ENCODE results near the gene UBAC2. TPM values are rescaled to one million over a fixed set of nuclear protein-coding genes. Genes with fewer than 3 reads are reported as not detected.
A peak's percentile ranks its signal among the peaks of the same experiment; 100 is the strongest.

Gene UBAC2
- total RNA-seq, 4 donors from 2014 or later = 56.8 to 88.5 (median 77.7) TPM

DNA sequence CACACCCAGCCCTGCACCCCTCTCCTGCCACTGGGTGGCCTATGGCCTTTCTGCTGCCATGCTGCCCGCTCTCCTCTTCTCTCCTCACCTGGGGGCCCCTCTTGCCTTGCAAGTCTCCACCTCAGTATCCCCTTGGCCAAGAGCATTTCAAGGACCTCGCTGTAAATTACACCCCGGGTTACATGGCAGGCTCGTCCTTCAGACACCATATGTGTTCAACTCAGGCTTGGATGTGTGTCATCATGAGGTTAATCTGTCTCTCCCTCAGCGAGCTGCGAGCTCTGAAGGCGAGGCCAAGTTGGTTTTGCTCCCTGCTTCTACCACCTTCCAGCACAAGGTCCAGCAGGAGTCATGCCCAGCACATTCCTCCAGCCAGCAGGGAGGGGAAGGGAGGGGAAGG is 225.8 kb downstream of the UBAC2 start:
- intact Hi-C loops (cut with DNase I) = no loop called here
- no peak for DNase-seq
- Histone ChIP-seq H3K27me3 (no peaks in the 10 kb centered on the region), H3K9me3 (no peaks in the 10 kb centered on the region), H3K4me3 (replicated peaks in 1 of 3) (no peak overlapping the region), H3K4me1 (peaks cover 0 to 9% of the 10 kb centered on the region in 2 donors), H3K27ac (no peak overlapping the region), H3K36me3 (no peaks in the 10 kb centered on the region)
- TF ChIP-seq, protein P1, sequence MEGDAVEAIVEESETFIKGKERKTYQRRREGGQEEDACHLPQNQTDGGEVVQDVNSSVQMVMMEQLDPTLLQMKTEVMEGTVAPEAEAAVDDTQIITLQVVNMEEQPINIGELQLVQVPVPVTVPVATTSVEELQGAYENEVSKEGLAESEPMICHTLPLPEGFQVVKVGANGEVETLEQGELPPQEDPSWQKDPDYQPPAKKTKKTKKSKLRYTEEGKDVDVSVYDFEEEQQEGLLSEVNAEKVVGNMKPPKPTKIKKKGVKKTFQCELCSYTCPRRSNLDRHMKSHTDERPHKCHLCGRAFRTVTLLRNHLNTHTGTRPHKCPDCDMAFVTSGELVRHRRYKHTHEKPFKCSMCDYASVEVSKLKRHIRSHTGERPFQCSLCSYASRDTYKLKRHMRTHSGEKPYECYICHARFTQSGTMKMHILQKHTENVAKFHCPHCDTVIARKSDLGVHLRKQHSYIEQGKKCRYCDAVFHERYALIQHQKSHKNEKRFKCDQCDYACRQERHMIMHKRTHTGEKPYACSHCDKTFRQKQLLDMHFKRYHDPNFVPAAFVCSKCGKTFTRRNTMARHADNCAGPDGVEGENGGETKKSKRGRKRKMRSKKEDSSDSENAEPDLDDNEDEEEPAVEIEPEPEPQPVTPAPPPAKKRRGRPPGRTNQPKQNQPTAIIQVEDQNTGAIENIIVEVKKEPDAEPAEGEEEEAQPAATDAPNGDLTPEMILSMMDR (IDR thresholded peaks at IDR 0.05) = no peak
- TF ChIP-seq POLR2A (IDR thresholded peaks at IDR 0.05) = no peak
- 61 to 68% methylated on average over 7 of the region's 7 CpGs for WGBS, 2 donors

DNA sequence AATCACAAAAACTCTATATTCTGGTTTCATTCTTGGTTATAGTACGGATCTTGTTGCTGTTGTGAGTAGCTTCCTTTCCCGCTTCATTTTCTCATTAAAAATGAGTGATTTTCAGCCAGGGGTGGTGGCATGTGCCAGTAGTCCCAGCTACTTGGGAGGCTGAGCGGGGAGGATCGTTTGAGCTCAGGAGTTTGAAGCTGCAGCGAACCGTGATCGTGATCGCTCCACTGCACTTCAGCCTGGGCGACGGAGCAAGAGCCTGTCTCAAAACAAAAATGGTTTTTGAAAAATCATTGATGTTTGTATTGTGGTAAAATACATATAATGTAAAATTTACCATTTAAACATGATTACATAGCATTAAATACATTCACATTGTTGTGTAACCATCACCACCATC is 229.0 kb downstream of the UBAC2 start:
- no peaks in the 10 kb centered on the region for H3K36me3 ChIP-seq
- WGBS, 2 donors = 85 to 91% methylated on average over 10 of the region's 10 CpGs
- DNase-seq = no peak
- intact Hi-C loops (cut with DNase I) = no loop called here
- no peak overlapping the region for H3K4me3 ChIP-seq (replicated peaks in 1 of 3)
- no peaks in the 10 kb centered on the region for H3K9me3 ChIP-seq
- no peak for TF ChIP-seq POLR2A (IDR thresholded peaks at IDR 0.05)
- TF ChIP-seq, protein P1 (IDR thresholded peaks at IDR 0.05) = no peak
- no peak overlapping the region for H3K27ac ChIP-seq
- H3K4me1 ChIP-seq = peaks cover 0 to 9% of the 10 kb centered on the region in 2 donors
- H3K27me3 ChIP-seq = no peaks in the 10 kb centered on the region

DNA sequence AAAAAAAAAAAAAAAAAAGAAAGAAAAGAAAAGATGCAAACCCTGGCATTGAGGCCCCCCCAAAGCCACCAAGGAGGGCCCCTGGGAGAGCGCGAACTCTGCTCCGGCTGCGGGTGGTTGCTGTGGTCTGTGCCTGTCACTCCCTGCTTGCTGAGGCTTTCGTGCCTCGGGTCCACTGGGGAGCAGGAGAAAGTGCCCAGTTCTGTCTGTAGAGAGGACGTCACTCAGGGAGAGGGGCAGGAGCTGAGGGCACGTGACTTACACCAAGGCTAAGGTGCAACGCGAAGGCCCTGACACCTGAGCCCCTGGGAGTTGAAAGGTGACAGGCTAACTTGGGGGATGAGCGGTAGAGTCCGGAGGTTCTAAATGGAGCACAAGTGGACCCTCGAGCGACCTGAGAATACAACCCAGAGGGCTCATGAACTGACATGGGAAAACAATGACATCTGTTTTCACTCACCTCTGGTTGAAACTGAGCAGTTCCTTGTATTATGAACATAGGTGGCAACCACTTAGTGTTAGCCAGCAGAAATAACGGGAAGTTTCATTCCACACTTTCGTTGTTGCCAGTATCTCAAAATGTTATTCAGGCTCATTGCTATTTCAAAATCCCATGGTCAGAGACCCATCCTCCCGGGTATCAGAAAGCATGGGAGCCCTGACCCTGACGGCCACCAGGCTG is 231.4 kb downstream of the UBAC2 start:
- Histone ChIP-seq H3K27ac (peak overlapping the region in 1 of 3 donors; percentile 28), H3K27me3 (no peaks in the 10 kb centered on the region), H3K4me1 (no peaks in the 10 kb centered on the region), H3K9me3 (no peaks in the 10 kb centered on the region), H3K4me3 (replicated peaks in 1 of 3) (no peak overlapping the region), H3K36me3 (no peaks in the 10 kb centered on the region)
- no peak for TF ChIP-seq POLR2A (IDR thresholded peaks at IDR 0.05)
- TF ChIP-seq, protein P1 (IDR thresholded peaks at IDR 0.05) = no peak
- intact Hi-C loops (cut with DNase I) = no loop called here
- no peak for DNase-seq
- WGBS, 2 donors = 63 to 70% methylated on average over 18 of the region's 18 CpGs

DNA sequence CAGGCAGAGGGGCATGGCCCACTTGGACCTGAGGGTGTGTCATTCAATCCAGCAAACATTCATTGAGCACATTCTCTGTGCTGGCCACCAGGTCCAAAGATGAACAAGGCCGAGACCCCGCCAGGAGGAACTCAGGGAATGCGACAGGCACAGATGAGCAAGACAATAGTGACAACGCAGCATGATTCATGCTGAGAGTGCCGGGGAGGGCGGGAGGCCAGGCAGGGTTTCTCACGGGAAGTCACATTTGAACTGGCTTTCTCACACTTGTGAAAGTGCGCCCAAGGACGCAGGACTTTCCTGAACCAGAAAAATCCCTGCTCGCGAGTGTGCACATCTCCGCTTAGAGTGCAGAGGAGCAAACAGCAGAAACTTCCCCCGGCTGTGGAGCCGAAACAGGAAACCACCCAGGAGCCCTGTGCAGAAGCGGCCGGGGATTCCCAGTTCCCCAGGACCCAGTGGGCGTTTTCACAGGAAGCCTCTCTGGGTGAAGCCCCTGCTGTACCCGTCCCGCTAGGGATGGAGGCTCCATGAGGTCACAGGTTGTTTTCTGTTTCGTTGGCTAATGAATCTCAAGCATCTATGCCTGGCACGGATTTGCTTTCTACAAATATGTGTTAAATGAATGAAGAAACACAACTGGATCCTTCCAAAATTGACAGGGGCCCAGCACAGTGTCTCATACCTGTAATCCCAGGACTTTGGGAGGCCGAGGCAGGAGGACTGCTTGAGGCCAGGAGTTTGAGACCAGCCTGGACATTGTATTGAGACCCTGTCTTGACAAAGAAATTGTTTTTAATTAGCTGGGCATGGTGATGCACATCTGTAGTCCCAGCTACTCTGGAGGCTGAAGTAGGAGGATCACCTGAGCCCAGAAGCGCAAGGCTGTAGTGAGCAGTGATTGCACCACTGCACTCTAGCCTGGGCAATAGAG is 232.2 kb downstream of the UBAC2 start:
- Histone ChIP-seq H3K27ac (peak overlapping the region in 1 of 3 donors; percentile 28), H3K9me3 (no peaks in the 10 kb centered on the region), H3K36me3 (no peaks in the 10 kb centered on the region), H3K4me1 (no peaks in the 10 kb centered on the region), H3K27me3 (no peaks in the 10 kb centered on the region), H3K4me3 (replicated peaks in 1 of 3) (no peak overlapping the region)
- WGBS, 2 donors = 46 to 51% methylated on average over 16 to 22 of the region's 23 CpGs
- intact Hi-C loops (cut with DNase I) = no loop called here
- TF ChIP-seq POLR2A (IDR thresholded peaks at IDR 0.05) = no peak
- TF ChIP-seq, protein P1 (IDR thresholded peaks at IDR 0.05) = no peak
- peak; percentile 24 to 34 for DNase-seq
